Measurements from ENCODE around the gene C1QTNF6.

GRCh38 chr22:37206118-37206840 is 18.2 kb upstream of the C1QTNF6 start:
- TF ChIP-seq POLR2AphosphoS5 (IDR thresholded peaks at IDR 0.05) = no peak
- TF ChIP-seq CTCF (IDR thresholded peaks at IDR 0.05) = no peak
- TF ChIP-seq EP300 (IDR thresholded peaks at IDR 0.05) = no peak
- no peak for TF ChIP-seq POLR2A (IDR thresholded peaks at IDR 0.05; ENCODE audit: low read depth)
